ENCODE measurements around the gene NSMCE1. TPM values are rescaled to one million over a fixed set of nuclear protein-coding genes. Genes with fewer than 3 reads are reported as not detected.
"Not testable (repeated sequence)": the region's sequence is repeated elsewhere in the genome, so short reads cannot be mapped to it uniquely, and the experiment has no call there.

The NSMCE1 gene
- total RNA-seq, 1 experiment from 2014 or later: 45.7 TPM

- intact Hi-C loops (cut with micrococcal nuclease; ENCODE audit: unreplicated experiment): no loop called here
- no peak for DNase-seq (ENCODE audit: low spot score)
- POLR2A ChIA-PET (ENCODE audit: low non-redundant PET): no interaction called here
- Histone ChIP-seq H3K9me3 (ENCODE audit: low read depth, low read length, poor library complexity, severe bottlenecking) (no peaks in the 10 kb centered on the region), H3K36me3 (ENCODE audit: insufficient read depth, low read length, poor library complexity, severe bottlenecking) (no peaks in the 10 kb centered on the region), H3K27me3 (replicated peaks; ENCODE audit: insufficient read depth, low read depth, low read length, poor library complexity) (no peaks in the 10 kb centered on the region), H3K27ac (ENCODE audit: low read depth, low read length, poor library complexity, severe bottlenecking) (no peak overlapping the region), H3K4me3 (ENCODE audit: low read depth, low read length, poor library complexity, severe bottlenecking) (no peak overlapping the region), H3K4me1 (ENCODE audit: insufficient read depth, low read length, poor library complexity, severe bottlenecking) (no peaks in the 10 kb centered on the region)
- TF ChIP-seq CTCF (conservative IDR thresholded peaks at IDR 0.05; ENCODE audit: low read depth, low read length): no peak
- no peak for TF ChIP-seq EZH2 (IDR thresholded peaks at IDR 0.05; ENCODE audit: borderline replicate concordance, low read depth, low read length, poor library complexity, severe bottlenecking)
- CTCF ChIA-PET: no interaction called here
- no TSS peak for BruUV-seq (replicated peaks)
Measured at GRCh38 chr16:27281243-27281642, 12.7 kb upstream of the NSMCE1 start.

- intact Hi-C loops (cut with micrococcal nuclease; ENCODE audit: unreplicated experiment): no loop called here
- H3K4me3 ChIP-seq (ENCODE audit: low read depth, low read length, poor library complexity, severe bottlenecking): no peak overlapping the region
- H3K9me3 ChIP-seq (ENCODE audit: low read depth, low read length, poor library complexity, severe bottlenecking): no peaks in the 10 kb centered on the region
- H3K4me1 ChIP-seq (ENCODE audit: insufficient read depth, low read length, poor library complexity, severe bottlenecking): no peaks in the 10 kb centered on the region
- ChIA-PET POLR2A (ENCODE audit: low non-redundant PET) (interaction anchor here (0.6 kb wide), 1 partner anchor 905 kb away, joined by 4 read pairs; no protein-coding TSS in a partner anchor), CTCF (no interaction called here)
- H3K27ac ChIP-seq (ENCODE audit: low read depth, low read length, poor library complexity, severe bottlenecking): no peak overlapping the region
- no peak for DNase-seq (ENCODE audit: low spot score)
- TF ChIP-seq EZH2 (IDR thresholded peaks at IDR 0.05; ENCODE audit: borderline replicate concordance, low read depth, low read length, poor library complexity, severe bottlenecking) (no peak), CTCF (conservative IDR thresholded peaks at IDR 0.05; ENCODE audit: low read depth, low read length) (no peak)
- H3K27me3 ChIP-seq (replicated peaks; ENCODE audit: insufficient read depth, low read depth, low read length, poor library complexity): no peaks in the 10 kb centered on the region
- no peaks in the 10 kb centered on the region for H3K36me3 ChIP-seq (ENCODE audit: insufficient read depth, low read length, poor library complexity, severe bottlenecking)
- BruUV-seq (replicated peaks): no TSS peak
Measured at GRCh38 chr16:27275394-27275793, 6.8 kb upstream of the NSMCE1 start.

- BruUV-seq (replicated peaks); H3K36me3 ChIP-seq (ENCODE audit: insufficient read depth, low read length, poor library complexity, severe bottlenecking); H3K27ac ChIP-seq (ENCODE audit: low read depth, low read length, poor library complexity, severe bottlenecking); H3K9me3 ChIP-seq (ENCODE audit: low read depth, low read length, poor library complexity, severe bottlenecking); H3K4me1 ChIP-seq (ENCODE audit: insufficient read depth, low read length, poor library complexity, severe bottlenecking); POLR2A ChIA-PET (ENCODE audit: low non-redundant PET); H3K4me3 ChIP-seq (ENCODE audit: low read depth, low read length, poor library complexity, severe bottlenecking); intact Hi-C loops (cut with micrococcal nuclease; ENCODE audit: unreplicated experiment); CTCF ChIA-PET; DNase-seq (ENCODE audit: low spot score); H3K27me3 ChIP-seq (replicated peaks; ENCODE audit: insufficient read depth, low read depth, low read length, poor library complexity): not testable (repeated sequence)
Measured at GRCh38 chr16:27274424-27274874, 5.9 kb upstream of the NSMCE1 start.

- Histone ChIP-seq H3K36me3 (ENCODE audit: insufficient read depth, low read length, poor library complexity, severe bottlenecking) (no peaks in the 10 kb centered on the region), H3K4me3 (ENCODE audit: low read depth, low read length, poor library complexity, severe bottlenecking) (no peak overlapping the region), H3K9me3 (ENCODE audit: low read depth, low read length, poor library complexity, severe bottlenecking) (no peaks in the 10 kb centered on the region), H3K27me3 (replicated peaks; ENCODE audit: insufficient read depth, low read depth, low read length, poor library complexity) (no peaks in the 10 kb centered on the region), H3K27ac (ENCODE audit: low read depth, low read length, poor library complexity, severe bottlenecking) (no peak overlapping the region), H3K4me1 (ENCODE audit: insufficient read depth, low read length, poor library complexity, severe bottlenecking) (peaks cover 8% of the 10 kb centered on the region)
- TF ChIP-seq CTCF (conservative IDR thresholded peaks at IDR 0.05; ENCODE audit: low read depth, low read length) (no peak), EZH2 (IDR thresholded peaks at IDR 0.05; ENCODE audit: borderline replicate concordance, low read depth, low read length, poor library complexity, severe bottlenecking) (no peak)
- ChIA-PET CTCF (no interaction called here), POLR2A (ENCODE audit: low non-redundant PET) (no interaction called here)
- intact Hi-C loops (cut with micrococcal nuclease; ENCODE audit: unreplicated experiment): no loop called here
- no peak for DNase-seq (ENCODE audit: low spot score)
- no TSS peak for BruUV-seq (replicated peaks)
Measured at GRCh38 chr16:27273670-27274423, 5.3 kb upstream of the NSMCE1 start.

Data from A673 (cell line).